ENCODE data around the gene USB1. TPM values are rescaled to one million over a fixed set of nuclear protein-coding genes. Genes with fewer than 3 reads are reported as not detected.

The USB1 gene
- total RNA-seq, 4 donors from 2014 or later: 31.5 to 51.1 (median 33.3) TPM

- H3K27ac ChIP-seq (replicated peaks in 1 of 4): no peak overlapping the region
- H3K9me3 ChIP-seq: no peaks in the 10 kb centered on the region
- H3K4me3 ChIP-seq: no peak overlapping the region
- 93% methylated on average over 5 of the region's 14 CpGs for WGBS
- H3K27me3 ChIP-seq: no peaks in the 10 kb centered on the region
- H3K36me3 ChIP-seq: peaks cover 0 to 35% (median 30%) of the 10 kb centered on the region in 4 donors
- no peak for DNase-seq (ENCODE audit: extremely low spot score)
- TF ChIP-seq POLR2A (IDR thresholded peaks at IDR 0.05; ENCODE audit: low read depth) (no peak), EP300 (IDR thresholded peaks at IDR 0.05) (no peak)
- intact Hi-C loops (cut with DNase I): no loop called here
- peaks cover 31 to 59% (median 45%) of the 10 kb centered on the region in 4 donors for H3K4me1 ChIP-seq
Measured at GRCh38 chr16:58035356-58036170, 34.4 kb downstream of the USB1 start.

DNA sequence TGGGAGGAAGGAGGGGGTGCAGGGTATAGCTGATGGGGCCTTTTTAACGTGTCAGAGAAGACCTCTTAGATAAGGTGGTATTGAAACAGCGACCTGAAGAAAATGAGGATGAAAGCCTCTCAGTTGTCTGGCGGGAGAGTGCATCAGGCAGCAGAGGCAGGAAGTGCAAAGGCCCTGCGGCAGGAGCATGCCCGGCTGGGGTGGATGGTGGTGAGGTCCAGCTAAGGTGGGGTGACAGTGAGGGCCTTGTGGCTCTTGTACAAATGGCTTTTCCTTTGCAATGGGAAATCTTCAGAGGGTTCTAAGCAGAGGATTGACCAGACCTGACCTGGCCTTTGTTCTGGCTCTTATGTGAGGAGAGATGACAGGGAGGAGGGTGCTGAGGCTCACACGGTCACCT, 35.7 kb downstream of the USB1 start:
- H3K27me3 ChIP-seq: no peaks in the 10 kb centered on the region
- H3K4me3 ChIP-seq: no peak overlapping the region
- intact Hi-C loops (cut with DNase I): no loop called here
- TF ChIP-seq, protein P1, sequence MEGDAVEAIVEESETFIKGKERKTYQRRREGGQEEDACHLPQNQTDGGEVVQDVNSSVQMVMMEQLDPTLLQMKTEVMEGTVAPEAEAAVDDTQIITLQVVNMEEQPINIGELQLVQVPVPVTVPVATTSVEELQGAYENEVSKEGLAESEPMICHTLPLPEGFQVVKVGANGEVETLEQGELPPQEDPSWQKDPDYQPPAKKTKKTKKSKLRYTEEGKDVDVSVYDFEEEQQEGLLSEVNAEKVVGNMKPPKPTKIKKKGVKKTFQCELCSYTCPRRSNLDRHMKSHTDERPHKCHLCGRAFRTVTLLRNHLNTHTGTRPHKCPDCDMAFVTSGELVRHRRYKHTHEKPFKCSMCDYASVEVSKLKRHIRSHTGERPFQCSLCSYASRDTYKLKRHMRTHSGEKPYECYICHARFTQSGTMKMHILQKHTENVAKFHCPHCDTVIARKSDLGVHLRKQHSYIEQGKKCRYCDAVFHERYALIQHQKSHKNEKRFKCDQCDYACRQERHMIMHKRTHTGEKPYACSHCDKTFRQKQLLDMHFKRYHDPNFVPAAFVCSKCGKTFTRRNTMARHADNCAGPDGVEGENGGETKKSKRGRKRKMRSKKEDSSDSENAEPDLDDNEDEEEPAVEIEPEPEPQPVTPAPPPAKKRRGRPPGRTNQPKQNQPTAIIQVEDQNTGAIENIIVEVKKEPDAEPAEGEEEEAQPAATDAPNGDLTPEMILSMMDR (IDR thresholded peaks at IDR 0.05): no peak
- TF ChIP-seq POLR2AphosphoS5 (IDR thresholded peaks at IDR 0.05): no peak
- TF ChIP-seq POLR2A (IDR thresholded peaks at IDR 0.05; ENCODE audit: low read depth): no peak
- TF ChIP-seq EP300 (IDR thresholded peaks at IDR 0.05): no peak
- peaks cover 22 to 45% (median 32%) of the 10 kb centered on the region in 4 donors for H3K4me1 ChIP-seq
- H3K9me3 ChIP-seq: no peaks in the 10 kb centered on the region
- H3K36me3 ChIP-seq: peaks cover 0 to 49% (median 43%) of the 10 kb centered on the region in 4 donors
- no peak for DNase-seq (ENCODE audit: extremely low spot score)
- H3K27ac ChIP-seq (replicated peaks in 1 of 4): no peak overlapping the region
- WGBS: 92% methylated on average over 6 of the region's 6 CpGs

- H3K4me1 ChIP-seq: peaks cover 19 to 40% (median 26%) of the 10 kb centered on the region in 4 donors
Measured at GRCh38 chr16:58037365-58038057, 36.3 kb downstream of the USB1 start.

DNA sequence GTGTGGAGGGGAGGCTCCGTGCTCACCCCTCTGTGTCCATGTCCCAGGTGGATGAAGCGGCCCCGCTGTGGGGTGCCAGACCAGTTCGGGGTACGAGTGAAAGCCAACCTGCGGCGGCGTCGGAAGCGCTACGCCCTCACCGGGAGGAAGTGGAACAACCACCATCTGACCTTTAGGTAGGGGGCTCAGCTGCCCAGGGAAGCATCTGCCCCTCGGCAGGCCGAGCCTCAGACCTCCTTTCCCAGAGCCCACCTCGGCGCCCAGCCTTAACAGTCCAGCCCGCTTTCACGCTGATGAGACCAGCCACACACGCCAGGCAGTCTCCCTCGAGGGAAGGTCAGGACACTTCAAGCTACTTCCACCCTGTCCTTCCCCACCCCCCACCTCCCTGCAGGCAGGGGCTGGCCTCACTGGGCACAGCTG, 37.0 kb downstream of the USB1 start:
- H3K9me3 ChIP-seq: no peaks in the 10 kb centered on the region
- TF ChIP-seq, protein P1 (IDR thresholded peaks at IDR 0.05): no peak
- TF ChIP-seq EP300 (IDR thresholded peaks at IDR 0.05) (no peak), POLR2A (IDR thresholded peaks at IDR 0.05; ENCODE audit: low read depth) (no peak), POLR2AphosphoS5 (IDR thresholded peaks at IDR 0.05) (no peak)
- no peak overlapping the region for H3K27ac ChIP-seq (replicated peaks in 1 of 4)
- WGBS: 84% methylated on average over 20 of the region's 20 CpGs
- peaks cover 12 to 32% (median 19%) of the 10 kb centered on the region in 4 donors for H3K4me1 ChIP-seq
- no peaks in the 10 kb centered on the region for H3K27me3 ChIP-seq
- no peak for DNase-seq (ENCODE audit: extremely low spot score)
- H3K4me3 ChIP-seq: no peak overlapping the region
- intact Hi-C loops (cut with DNase I): no loop called here
- peaks cover 0 to 62% (median 56%) of the 10 kb centered on the region in 4 donors for H3K36me3 ChIP-seq

More at GRCh38 chr16:58037365-58038057, 36.3 kb downstream of the USB1 start:
- TF ChIP-seq POLR2A (IDR thresholded peaks at IDR 0.05; ENCODE audit: low read depth) (no peak), POLR2AphosphoS5 (IDR thresholded peaks at IDR 0.05) (no peak), EP300 (IDR thresholded peaks at IDR 0.05) (no peak)
- TF ChIP-seq, protein P1 (IDR thresholded peaks at IDR 0.05): no peak
- H3K27me3 ChIP-seq: no peaks in the 10 kb centered on the region
- H3K36me3 ChIP-seq: peaks cover 0 to 55% (median 49%) of the 10 kb centered on the region in 4 donors
- no peak for DNase-seq (ENCODE audit: extremely low spot score)
- H3K4me3 ChIP-seq: no peak overlapping the region
- no peak overlapping the region for H3K27ac ChIP-seq (replicated peaks in 1 of 4)
- H3K9me3 ChIP-seq: no peaks in the 10 kb centered on the region
- intact Hi-C loops (cut with DNase I): no loop called here
- 92% methylated on average over 16 of the region's 16 CpGs for WGBS
